HG03432 (cell line): Measurements from ENCODE around the gene AGXT.

ENCODE experiments used
- ATAC-seq: cut with Tn5 transposase; IDR thresholded peaks from one replicate; pipeline ENCODE4 v1.9.1; 2021; ENCODE audit warnings: mild to moderate bottlenecking, moderate library complexity; ENCODE audit not compliant: unreplicated experiment

The AGXT gene

GRCh38 chr2:240884745-240885144, 16.1 kb downstream of the AGXT start:
- no peak for ATAC-seq

GRCh38 chr2:240885566-240885965, 16.9 kb downstream of the AGXT start:
- no peak for ATAC-seq

- ATAC-seq = no peak
These were observed 17.5 kb downstream of the AGXT start for GRCh38 chr2:240886023-240886565.

- ATAC-seq = no peak
These were observed 18.3 kb downstream of the AGXT start for GRCh38 chr2:240886678-240887609.

GRCh38 chr2:240887631-240888030, 19.0 kb downstream of the AGXT start:
- no peak for ATAC-seq

GRCh38 chr2:240888130-240888889, 19.7 kb downstream of the AGXT start:
- no peak for ATAC-seq

- no peak for ATAC-seq
These were observed 20.4 kb downstream of the AGXT start for GRCh38 chr2:240888890-240889573.

GRCh38 chr2:240889601-240890560, 21.3 kb downstream of the AGXT start:
- ATAC-seq = no peak

- ATAC-seq = no peak
These were observed 22.1 kb downstream of the AGXT start for GRCh38 chr2:240890691-240891090.

- ATAC-seq = no peak
These were observed 23.1 kb downstream of the AGXT start for GRCh38 chr2:240891492-240892340.

- ATAC-seq = no peak
These were observed 23.7 kb downstream of the AGXT start for GRCh38 chr2:240892356-240892755.

GRCh38 chr2:240892925-240893324, 24.3 kb downstream of the AGXT start:
- no peak for ATAC-seq

- ATAC-seq = no peak
These were observed 24.8 kb downstream of the AGXT start for GRCh38 chr2:240893363-240893844.

- no peak for ATAC-seq
These were observed 25.4 kb downstream of the AGXT start for GRCh38 chr2:240894006-240894405.

GRCh38 chr2:240894836-240895558, 26.4 kb downstream of the AGXT start:
- no peak for ATAC-seq

- ATAC-seq = no peak
These were observed 27.2 kb downstream of the AGXT start, which contains the start of gene MAB21L4 for GRCh38 chr2:240895656-240896388. Gene MAB21L4 (minus strand): TSS chr2:240896156. CDS start chr2:240895997, 159 bp downstream.

- ATAC-seq = no peak
These were observed 27.8 kb downstream of the AGXT start for GRCh38 chr2:240896394-240896793.
